IPS DF 6.9 (cell line): ENCODE measurements around the gene NDUFA5.

ENCODE experiments used
- DNase-seq: peaks from one replicate; pipeline ENCODE4 v3.0.0-alpha.2; 2013; ENCODE audit warnings: low read depth, low spot score
- H3K27ac ChIP-seq: one replicate; pipeline ENCODE4 v1.5.1; 2013; ENCODE audit warnings: low read length, control low read depth
- H3K27me3 ChIP-seq: 2 replicates; pipeline ENCODE4 v1.6.1; 2013; ENCODE audit warnings: mild to moderate bottlenecking, low read length; ENCODE audit not compliant: control insufficient read depth, insufficient read depth
- H3K36me3 ChIP-seq: 2 replicates; pipeline ENCODE4 v1.6.1; 2013; ENCODE audit warnings: low read length; ENCODE audit not compliant: control insufficient read depth, insufficient read depth
- H3K4me1 ChIP-seq: 2 replicates; pipeline ENCODE4 v1.6.1; 2013; ENCODE audit warnings: low read length; ENCODE audit not compliant: control insufficient read depth, insufficient read depth
- H3K4me3 ChIP-seq: 2 replicates; pipeline ENCODE4 v1.5.1; 2013; ENCODE audit warnings: mild to moderate bottlenecking, low read length
- H3K9me3 ChIP-seq: 2 replicates; pipeline ENCODE4 v1.6.1; 2013; ENCODE audit warnings: low read length, inconsistent platforms; ENCODE audit not compliant: control insufficient read depth, insufficient read depth
- WGBS: extraction: QIAGEN DNeasy Blood & Tissue Kit; methylation state at CpG from one replicate; pipeline ENCODE4 v1.1.7; 2013; ENCODE audit warnings: mixed read lengths, missing lambda C conversion rate; ENCODE audit not compliant: insufficient read length, insufficient coverage; 5-methylcytosine and 5-hydroxymethylcytosine counted together

NDUFA5 gene

DNA sequence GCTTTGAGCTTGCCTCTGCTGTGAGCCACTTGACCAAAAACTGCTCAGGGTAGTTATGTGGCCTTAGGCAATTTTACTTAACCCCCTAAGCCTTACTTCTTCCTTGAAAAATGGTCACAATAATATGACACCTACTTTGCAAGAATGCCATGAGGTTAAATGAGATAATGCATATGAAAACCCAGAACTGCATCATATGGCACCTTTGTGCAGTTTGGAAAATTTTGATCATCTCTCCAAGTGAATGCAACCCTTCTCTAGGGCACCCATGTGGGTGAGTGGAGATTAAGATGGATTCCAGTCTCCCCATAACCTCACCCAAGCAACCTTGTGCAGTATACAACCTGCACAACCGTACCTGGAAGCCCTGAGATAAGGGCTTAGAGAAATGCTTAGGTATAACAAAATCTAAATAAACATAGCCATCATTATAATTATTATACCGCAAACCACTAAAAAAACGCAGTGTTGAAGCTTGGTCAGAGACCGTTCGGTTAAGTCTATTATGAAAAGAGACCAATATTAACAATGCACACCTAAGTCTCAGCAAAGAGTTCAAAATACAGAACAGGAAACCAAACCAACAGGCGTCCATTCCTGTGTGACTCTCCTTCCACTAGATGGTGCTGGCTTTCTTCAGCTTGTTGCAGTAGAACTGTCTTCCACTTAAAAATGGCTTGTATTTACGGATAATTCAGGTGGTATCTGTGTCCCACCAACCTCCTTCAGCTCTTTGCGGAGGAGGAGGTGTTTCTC is 23.0 kb upstream of the NDUFA5 start:
- no peak overlapping the region for H3K27ac ChIP-seq
- DNase-seq = no peak
- H3K36me3 ChIP-seq = no peaks in the 10 kb centered on the region
- H3K4me3 ChIP-seq = no peak overlapping the region
- no CpG with 5 or more reads among the region's 8 CpGs for WGBS
- H3K4me1 ChIP-seq = no peaks in the 10 kb centered on the region; the same call in 1 of the 2 replicates
- no peaks in the 10 kb centered on the region for H3K27me3 ChIP-seq
- H3K9me3 ChIP-seq = no peaks in the 10 kb centered on the region

DNA sequence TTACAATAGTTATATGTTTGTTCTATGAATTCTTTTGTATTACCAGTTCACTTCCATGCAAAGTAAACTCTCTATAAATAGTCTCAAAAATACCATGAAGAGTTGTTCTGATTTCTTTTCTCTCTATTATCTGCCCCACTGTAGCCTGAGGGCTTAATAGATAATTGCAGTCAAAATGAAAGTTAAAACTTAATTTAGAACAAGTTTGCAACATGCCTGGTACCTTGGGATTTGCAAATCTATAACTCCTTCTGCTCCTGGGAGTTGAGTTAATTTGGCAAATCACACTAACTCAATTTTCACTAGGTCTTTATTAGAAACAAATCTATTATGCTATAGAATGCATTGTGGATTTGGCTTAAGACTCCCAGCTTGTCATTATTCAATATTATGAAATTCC is 21.8 kb upstream of the NDUFA5 start:
- DNase-seq = no peak
- no peaks in the 10 kb centered on the region; the same call in 1 of the 2 replicates for H3K4me1 ChIP-seq
- no peaks in the 10 kb centered on the region for H3K36me3 ChIP-seq
- H3K27me3 ChIP-seq = no peaks in the 10 kb centered on the region
- H3K27ac ChIP-seq = no peak overlapping the region
- no peaks in the 10 kb centered on the region for H3K9me3 ChIP-seq
- no peak overlapping the region for H3K4me3 ChIP-seq

- H3K27me3 ChIP-seq = no peaks in the 10 kb centered on the region
- H3K27ac ChIP-seq = no peak overlapping the region
- no peak overlapping the region for H3K4me3 ChIP-seq
- no CpG with 5 or more reads among the region's 2 CpGs for WGBS
- no peak for DNase-seq
- no peaks in the 10 kb centered on the region for H3K4me1 ChIP-seq
- no peaks in the 10 kb centered on the region for H3K9me3 ChIP-seq
- H3K36me3 ChIP-seq = no peaks in the 10 kb centered on the region
These were observed 16.4 kb upstream of the NDUFA5 start for GRCh38 chr7:123573896-123574467.

DNA sequence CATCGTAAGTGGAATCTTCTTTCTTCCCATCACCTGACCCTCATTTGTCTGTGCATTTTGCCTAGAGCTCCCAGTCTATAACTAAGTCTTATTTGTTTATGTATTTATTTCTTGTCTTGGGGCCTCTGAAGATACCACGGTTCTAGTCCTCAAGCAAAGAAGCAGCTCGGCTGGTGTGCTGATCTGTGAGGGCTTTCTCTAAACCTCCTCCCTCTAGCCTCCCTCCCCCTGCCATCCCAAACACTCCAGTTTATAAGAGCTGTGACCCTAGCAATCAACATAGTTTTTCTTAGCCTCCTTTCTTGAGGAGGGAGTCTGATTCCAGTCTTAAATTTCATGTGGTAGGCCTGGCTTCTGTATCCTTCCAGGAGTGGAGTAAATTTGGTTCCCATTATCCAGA is 15.7 kb upstream of the NDUFA5 start:
- no peaks in the 10 kb centered on the region for H3K9me3 ChIP-seq
- no peaks in the 10 kb centered on the region for H3K4me1 ChIP-seq
- no peaks in the 10 kb centered on the region for H3K27me3 ChIP-seq
- H3K36me3 ChIP-seq = no peaks in the 10 kb centered on the region
- H3K4me3 ChIP-seq = no peak overlapping the region
- WGBS = no CpG with 5 or more reads among the region's 3 CpGs
- DNase-seq = no peak
- no peak overlapping the region for H3K27ac ChIP-seq

GRCh38 chr7:123571684-123572083 is 14.1 kb upstream of the NDUFA5 start:
- H3K4me1 ChIP-seq = no peaks in the 10 kb centered on the region
- no CpG with 5 or more reads among the region's 1 CpG for WGBS
- H3K9me3 ChIP-seq = no peaks in the 10 kb centered on the region
- H3K27ac ChIP-seq = no peak overlapping the region
- DNase-seq = no peak
- no peaks in the 10 kb centered on the region for H3K36me3 ChIP-seq
- H3K27me3 ChIP-seq = no peaks in the 10 kb centered on the region
- no peak overlapping the region for H3K4me3 ChIP-seq

DNA sequence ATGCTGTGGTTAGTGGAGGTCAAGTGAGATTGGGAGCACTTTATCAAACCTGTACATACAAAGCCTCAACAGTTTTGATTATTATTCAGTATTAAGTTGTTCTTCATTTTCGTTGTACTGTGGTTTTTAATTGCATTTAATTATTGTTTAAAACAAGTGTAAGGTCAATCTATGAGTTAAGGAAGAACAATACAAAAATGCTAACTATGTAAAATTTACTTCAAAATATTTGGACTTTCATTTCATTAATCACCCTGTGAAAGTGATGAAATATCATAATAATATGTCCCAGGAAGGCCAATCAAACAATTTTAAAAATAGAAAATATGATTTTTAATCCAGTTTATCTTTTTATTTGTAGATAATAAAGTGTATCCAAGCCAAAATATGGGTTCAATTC is 13.6 kb upstream of the NDUFA5 start:
- H3K27me3 ChIP-seq = no peaks in the 10 kb centered on the region
- H3K9me3 ChIP-seq = no peaks in the 10 kb centered on the region
- H3K27ac ChIP-seq = no peak overlapping the region
- DNase-seq = no peak
- H3K4me3 ChIP-seq = no peak overlapping the region
- no peaks in the 10 kb centered on the region for H3K36me3 ChIP-seq
- WGBS = no CpG with 5 or more reads among the region's 1 CpG
- H3K4me1 ChIP-seq = no peaks in the 10 kb centered on the region

GRCh38 chr7:123570390-123571182 is 13.0 kb upstream of the NDUFA5 start:
- Histone ChIP-seq H3K4me3 (no peak overlapping the region), H3K4me1 (no peaks in the 10 kb centered on the region), H3K27me3 (no peaks in the 10 kb centered on the region), H3K36me3 (no peaks in the 10 kb centered on the region), H3K9me3 (no peaks in the 10 kb centered on the region), H3K27ac (no peak overlapping the region)
- no peak for DNase-seq
- WGBS = no CpG with 5 or more reads among the region's 4 CpGs

- no peak overlapping the region for H3K4me3 ChIP-seq
- WGBS = no CpG with 5 or more reads among the region's 2 CpGs
- no peak overlapping the region for H3K27ac ChIP-seq
- no peak for DNase-seq
- H3K9me3 ChIP-seq = no peaks in the 10 kb centered on the region
- no peaks in the 10 kb centered on the region for H3K36me3 ChIP-seq
- no peaks in the 10 kb centered on the region for H3K4me1 ChIP-seq
- H3K27me3 ChIP-seq = no peaks in the 10 kb centered on the region
These were observed 11.9 kb upstream of the NDUFA5 start for GRCh38 chr7:123569352-123570010.

DNA sequence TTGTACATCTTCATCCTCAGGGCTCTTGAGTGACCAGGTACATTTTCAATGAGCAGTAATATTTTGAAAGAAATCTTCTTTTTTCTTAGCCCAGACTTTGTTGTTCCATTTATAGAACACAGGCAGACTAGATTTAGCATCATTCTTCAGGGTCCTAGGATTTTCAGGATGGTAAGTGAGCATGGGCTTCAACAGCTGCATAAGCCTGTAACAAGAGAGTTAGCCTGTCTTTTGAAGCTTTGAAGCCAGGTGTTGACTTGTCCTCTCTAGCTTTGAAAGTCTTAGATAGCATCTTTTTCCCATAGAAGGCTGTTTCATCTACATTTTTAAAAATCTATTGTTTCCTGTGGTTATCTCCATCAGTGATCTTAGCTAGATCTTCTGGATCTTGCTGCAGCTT is 4.5 kb upstream of the NDUFA5 start:
- no peaks in the 10 kb centered on the region for H3K4me1 ChIP-seq
- H3K27ac ChIP-seq = no peak overlapping the region
- H3K9me3 ChIP-seq = no peaks in the 10 kb centered on the region
- no peaks in the 10 kb centered on the region for H3K36me3 ChIP-seq
- H3K27me3 ChIP-seq = no peaks in the 10 kb centered on the region
- no peak for DNase-seq
- H3K4me3 ChIP-seq = no peak overlapping the region

DNA sequence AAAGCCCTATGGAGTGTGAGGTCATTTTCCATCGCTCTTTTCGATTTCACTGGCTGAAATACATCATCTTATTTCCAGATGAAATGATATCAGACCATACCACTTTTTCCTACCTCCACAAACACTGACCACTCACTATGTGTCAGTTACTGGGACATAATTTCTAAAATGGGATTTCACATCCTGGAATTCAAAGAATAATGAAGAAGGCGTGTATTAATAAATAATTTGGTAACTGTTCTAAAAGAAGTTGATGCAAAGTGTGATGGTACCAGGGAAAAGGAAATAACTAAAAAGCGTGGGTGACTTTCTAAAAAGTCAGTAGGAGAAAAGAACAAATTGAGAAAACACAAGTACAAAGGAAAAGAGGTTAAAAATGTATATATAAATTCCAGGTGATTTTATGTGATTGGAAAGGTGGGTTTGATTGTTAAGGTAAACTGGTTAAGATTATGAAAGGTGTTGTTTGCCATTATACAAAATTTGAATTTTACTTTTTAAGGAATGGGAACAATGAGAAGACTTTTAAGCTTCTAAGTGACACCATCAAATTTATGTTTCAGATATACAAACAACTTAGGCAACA is 764 bp upstream of the NDUFA5 start:
- Histone ChIP-seq H3K4me3 (peak overlapping the region; percentile 48; the same call in 1 of the 2 replicates), H3K9me3 (no peaks in the 10 kb centered on the region), H3K27me3 (no peaks in the 10 kb centered on the region), H3K4me1 (no peaks in the 10 kb centered on the region; the same call in 1 of the 2 replicates), H3K27ac (no peak overlapping the region), H3K36me3 (no peaks in the 10 kb centered on the region)
- no peak for DNase-seq
- 100% methylated on average over 1 of the region's 4 CpGs for WGBS
